Keratinocyte (primary cell): ENCODE measurements around the gene CAMK2D.

Experiments used
- CTCF ChIP-seq, 3 experiments: IDR thresholded peaks in 1 of 3; conservative IDR thresholded peaks in 1 of 3; optimal IDR thresholded peaks in 1 of 3; 2 replicates in 2 of 3; 3 replicates in 1 of 3; pipeline versions ENCODE3 to v1.5.1; 2011; ENCODE audit warnings: low read length in 3 of 3, mild to moderate bottlenecking in 3 of 3, moderate library complexity in 2 of 3, control low read depth in 1 of 3, inconsistent platforms in 1 of 3; ENCODE audit not compliant: insufficient read depth in 2 of 3; ENCODE audit errors: extremely low read depth in 1 of 3
- EZH2 ChIP-seq: IDR thresholded peaks from one replicate; pipeline ENCODE4 v1.6.1; 2012; ENCODE audit warnings: inconsistent platforms, mild to moderate bottlenecking, low read length, moderate library complexity

GRCh38 chr4:113509851-113510250 is 251.7 kb downstream of the CAMK2D start:
- TF ChIP-seq EZH2 (no peak), CTCF (optimal IDR thresholded peaks at IDR 0.05 in 1 of 3, IDR thresholded peaks at IDR 0.05 in 1 of 3, conservative IDR thresholded peaks at IDR 0.05 in 1 of 3; ENCODE audit: extremely low read depth in 1 of 3, insufficient read depth in 2 of 3, low read length in 3 of 3) (no peak)
